NCI-H345 treated with DMSO at 0.1 percent for 48 hours (cell line): ENCODE data around the gene SFXN2.
"Not testable (repeated sequence)": the region's sequence is repeated elsewhere in the genome, so short reads cannot be mapped to it uniquely, and the experiment has no call there.

Source experiments
- DNase-seq: peaks from one replicate; lab custom pipeline; 2025; ENCODE audit not compliant: unreplicated experiment; lab: John Stamatoyannopoulos, UW

The SFXN2 gene

DNA sequence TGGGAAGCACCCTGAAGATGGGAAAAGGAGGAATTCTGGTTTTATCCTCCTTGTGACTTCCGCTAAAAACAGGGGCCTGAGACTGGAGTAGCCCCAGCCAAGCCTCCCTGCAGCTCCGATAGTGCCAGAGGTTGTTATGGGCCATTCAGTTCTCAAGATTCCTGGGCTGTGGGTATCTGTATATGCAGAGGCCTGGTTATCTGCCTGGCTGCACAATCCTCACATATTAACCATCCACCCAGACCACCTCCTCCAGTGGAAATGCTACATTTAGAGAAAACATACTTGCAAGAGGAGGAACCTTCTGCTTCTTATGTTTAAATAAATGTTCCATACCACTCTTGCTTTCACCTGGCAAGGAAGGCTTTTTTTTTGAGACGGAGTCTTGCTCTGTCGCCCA lies 34.8 kb upstream of the SFXN2 start:
- no peak for DNase-seq

DNA sequence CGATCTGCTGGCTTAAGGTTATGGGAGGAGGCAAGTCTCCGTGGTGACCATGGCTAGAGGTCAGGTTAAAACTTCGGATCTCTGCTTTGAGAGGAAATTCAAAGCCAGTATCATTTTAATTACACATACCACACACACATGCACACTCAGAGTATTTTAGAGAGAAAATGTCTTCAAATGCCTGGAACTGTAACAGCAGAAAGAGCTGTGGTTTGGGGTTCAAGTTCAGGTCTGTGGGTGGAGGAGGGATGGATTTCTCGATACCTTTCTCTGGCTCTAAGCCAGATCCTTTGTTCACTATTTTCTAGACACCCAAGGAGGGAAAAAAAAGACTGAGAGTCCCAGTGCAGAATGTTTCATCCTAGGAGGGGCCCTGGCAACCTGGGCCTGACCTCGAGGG lies 32.7 kb upstream of the SFXN2 start:
- DNase-seq = no peak

DNA sequence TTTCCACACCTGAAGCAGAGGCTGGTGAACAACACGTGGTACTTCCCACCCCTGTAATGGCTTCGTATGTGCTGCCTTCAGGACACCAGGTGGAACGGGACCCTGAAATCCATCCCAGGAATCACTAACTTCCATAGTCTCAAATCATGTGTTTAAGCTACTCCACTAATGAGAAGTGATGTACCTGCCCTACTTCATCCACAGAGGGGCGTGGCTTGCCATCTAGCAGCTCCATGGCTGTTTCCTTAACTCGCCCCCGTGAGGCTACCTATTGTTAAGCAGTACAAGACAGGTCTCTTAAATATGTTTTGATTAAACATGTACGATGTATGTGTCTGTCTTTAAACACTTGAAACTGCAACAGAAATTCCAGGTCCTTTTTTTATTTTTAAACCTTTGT lies 32.0 kb upstream of the SFXN2 start:
- no peak for DNase-seq

DNA sequence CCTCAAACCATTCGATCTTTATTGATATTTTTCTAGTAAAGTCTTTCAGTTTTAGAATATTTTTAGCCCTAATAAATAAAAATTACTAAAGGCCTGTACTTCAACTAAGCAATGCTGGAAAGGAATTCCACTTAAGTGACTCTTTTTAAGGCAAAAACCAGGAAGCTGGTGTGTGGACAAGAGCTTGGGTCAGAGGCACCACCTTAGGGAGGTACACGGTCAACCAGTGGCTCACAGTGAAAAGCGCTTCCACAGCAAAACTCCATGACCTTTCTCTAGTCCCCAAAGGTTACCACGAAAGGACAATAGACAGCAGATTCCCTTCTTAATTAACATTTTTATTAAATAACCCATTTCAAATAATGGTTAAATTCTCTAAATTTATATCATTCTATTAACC lies 31.5 kb upstream of the SFXN2 start:
- no peak for DNase-seq

DNA sequence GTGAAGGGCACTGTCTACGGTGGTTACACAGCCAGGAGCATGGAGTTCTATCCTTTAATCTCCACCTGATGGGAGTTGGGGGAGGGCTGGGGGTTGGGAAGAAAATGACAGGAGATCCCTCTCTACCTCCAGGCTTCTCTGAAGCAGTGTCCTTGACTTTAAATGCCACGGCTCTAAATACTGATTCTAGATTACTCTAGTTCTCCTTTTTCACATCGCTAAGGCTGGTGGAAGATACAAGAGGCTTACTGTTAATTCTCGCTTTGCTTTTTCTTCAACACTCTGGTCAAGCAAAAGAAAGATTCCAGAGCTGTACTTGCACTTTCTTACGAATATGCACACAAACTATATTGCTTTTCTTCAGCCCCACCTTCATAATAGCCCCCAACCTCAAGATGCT lies 30.7 kb upstream of the SFXN2 start:
- DNase-seq = no peak

DNA sequence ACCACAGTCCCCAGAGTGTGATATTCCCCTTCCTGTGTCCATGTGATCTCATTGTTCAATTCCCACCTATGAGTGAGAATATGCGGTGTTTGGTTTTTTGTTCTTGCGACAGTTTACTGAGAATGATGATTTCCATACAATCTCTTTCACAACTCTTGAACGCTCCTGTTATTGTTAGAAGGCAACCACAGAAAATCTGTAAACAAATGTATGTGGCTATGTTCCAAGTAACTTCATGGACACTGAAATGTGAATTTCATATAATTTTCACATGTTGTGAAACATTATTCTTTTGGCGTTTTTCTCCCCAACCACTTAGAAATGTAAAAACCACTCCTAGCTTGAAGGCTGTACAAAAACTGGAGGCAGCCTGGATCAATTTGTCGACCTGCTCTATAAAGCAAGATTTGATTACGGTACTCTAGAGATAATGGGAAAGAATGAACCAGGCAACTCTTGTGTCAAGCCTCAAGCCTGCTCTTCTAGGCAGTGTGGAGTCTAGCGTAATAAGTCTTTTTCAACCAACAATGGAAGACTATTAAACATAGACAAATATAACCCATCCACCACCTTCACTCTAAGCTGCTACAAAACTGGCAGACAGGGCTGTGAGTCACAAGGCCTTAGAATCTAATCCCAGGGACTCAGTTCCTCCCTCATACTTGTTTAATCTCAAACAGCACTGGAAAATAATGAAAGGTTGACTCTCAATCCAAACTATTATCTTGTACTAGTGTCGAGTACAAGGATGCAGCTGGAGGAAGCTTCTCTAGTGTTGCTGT lies 23.0 kb upstream of the SFXN2 start:
- DNase-seq = no peak

DNA sequence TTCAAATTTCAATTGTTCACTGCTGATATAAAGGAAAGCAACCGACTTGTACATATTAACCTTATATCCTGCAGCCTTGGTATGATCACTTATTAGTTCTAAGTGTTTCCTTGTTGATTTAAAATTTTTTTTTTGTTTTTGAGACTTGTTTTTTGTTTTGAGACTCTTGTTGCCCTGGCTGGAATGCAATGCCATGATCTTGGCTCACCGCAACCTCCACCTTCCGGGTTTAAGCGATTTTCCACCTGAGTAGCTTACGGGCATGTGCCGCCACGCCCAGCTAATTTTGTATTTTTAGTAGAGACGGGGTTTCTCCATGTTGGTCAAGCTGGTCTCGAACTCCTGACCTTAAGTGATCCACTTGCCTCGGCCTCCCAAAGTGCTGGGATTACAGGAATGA lies 19.0 kb upstream of the SFXN2 start:
- not testable (repeated sequence) for DNase-seq

DNA sequence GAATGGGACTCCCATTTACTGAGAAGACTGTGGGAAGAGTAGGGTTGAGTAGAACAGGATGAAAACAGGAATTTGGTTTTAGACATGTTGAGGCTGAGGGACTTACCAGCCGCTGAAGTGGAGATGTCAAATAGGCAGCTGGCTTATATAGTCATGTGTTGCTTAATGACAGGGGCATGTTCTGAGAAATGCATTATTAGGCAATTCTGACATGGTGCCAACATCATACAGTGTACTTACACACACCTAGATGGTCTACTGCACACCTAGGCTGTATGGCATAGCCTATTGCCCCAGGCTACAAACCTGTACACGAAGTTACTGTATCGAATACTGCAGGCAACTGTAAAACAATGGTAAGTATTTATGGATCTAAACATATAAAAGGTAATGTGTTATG lies 17.7 kb upstream of the SFXN2 start:
- no peak for DNase-seq

DNA sequence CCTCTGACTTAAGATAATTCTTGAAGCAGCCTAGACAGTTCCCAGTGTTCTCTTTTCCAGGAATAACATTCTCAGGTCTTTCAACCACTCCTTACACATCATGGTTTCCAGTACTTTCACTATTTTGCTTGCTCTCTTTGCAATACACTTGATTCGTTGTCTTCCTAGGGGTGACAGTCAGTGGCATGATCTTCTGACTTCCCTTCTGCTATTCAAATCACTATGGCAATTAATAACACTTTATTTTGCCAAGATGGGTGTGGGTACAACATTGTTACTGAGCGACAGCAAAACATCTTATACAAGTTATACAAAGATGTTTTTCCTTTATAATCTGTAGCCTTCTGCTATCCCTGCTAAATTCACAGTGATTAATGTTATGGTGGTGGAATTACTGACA lies 15.5 kb upstream of the SFXN2 start:
- DNase-seq = no peak

DNA sequence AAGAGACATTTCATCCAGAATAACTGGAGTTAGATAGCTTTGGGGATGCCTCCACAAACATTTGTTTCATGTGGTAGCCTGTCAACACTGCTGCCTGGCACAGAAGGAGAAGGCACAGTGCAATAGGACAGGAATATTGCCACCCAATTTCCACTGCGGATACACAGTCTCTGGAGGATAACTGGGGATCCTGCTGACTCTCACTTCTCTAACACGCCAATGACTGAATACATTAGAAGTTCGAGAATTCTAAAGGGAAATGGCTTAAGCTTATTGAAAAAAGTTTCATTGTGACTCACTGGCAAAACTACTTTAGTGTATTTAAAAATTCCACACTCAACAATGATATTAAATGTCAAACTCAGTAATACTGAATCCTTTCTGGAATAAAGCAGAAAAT lies 13.2 kb upstream of the SFXN2 start:
- DNase-seq = no peak

DNA sequence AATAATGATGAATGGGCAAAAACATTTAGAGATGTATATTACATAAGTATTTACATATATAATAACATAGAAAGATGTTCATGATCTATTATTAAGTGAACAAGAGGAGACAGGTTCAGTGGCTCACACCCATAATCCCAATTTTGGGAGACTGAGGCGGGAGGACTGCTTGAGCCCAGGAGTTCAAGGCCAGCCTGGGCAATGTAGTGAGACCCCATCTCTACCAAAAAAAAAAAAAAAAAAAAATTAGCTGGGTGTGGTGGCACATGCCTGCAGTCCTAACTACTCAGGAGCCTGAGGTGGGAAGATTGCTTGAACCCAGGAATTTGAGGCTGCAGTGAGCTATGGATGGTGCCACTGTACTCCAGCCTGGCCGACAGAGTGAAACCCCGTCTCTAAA lies 12.6 kb upstream of the SFXN2 start:
- no peak for DNase-seq

DNA sequence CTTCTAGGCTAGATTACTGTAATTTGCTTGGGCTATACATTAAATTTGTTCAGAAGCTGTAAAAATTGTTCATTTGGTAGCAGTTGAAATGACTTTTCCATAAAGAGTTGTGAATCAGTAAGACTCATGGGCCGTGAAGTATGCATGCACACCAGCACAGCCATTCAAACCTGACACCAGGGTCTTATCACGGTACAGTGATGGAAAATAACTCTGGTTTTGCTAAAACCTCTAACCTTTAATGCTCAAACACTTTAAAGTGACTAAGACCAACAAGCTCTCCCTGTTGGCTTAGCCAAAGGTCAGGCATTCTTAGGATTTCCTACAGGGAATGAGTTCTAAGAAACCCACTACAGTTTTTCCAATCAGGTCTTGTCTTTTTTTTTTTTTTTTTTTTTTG lies 11.7 kb upstream of the SFXN2 start:
- no peak for DNase-seq

DNA sequence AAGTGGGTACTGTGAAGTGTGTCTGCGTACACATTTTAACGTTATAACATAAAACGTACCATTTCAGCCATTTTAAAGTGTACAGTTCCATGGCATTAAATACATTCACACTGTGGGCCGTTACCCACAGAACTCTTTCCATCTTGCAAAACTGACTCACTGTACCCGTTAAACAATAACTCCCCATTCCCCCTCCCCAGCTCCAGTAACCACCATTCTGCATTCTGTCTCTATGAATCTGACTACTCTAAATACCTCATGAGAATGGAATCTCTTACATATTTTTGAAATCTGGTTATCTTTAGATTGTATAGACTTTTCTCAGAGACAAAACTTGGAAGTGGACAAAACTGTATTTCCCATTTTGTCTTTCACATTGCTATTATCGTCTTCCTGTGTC lies 9.5 kb upstream of the SFXN2 start:
- no peak for DNase-seq

DNA sequence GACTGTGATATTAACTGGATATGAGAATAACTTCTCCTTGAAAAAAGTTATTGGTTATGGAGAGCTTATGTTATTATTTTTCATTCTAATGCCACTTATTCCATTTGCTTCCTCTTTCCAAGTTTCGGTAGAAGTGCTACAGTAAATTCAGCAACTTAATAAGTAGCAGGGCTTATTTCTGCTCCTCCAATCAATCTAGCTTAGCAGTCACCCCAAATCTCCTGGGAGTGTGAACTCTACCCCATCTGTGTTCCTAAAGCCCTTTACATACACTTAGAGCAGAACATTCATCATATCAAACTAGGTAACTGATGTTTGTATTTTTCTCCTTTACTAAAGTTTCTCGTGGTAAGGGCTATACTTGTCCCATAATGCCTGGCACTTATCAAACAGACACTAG lies 8.9 kb upstream of the SFXN2 start:
- no peak for DNase-seq

DNA sequence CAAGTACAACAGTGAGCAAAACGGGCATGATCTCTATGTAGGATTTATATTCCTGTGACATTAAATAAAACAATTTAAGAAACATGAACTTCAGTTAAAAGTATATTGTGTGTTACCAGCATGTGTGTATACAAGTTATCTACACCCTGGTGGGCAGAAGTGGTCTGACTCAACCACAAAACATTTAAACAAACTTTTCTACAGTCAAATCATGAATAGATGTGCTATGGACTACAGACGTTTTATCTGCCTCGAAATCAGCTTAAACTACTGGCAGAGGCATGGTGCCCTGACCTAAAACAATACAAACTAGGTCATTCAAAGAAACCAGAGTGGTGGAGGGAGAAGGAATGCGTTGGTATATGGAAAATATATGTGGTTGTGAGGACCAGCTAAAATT lies 3.8 kb upstream of the SFXN2 start:
- no peak for DNase-seq

DNA sequence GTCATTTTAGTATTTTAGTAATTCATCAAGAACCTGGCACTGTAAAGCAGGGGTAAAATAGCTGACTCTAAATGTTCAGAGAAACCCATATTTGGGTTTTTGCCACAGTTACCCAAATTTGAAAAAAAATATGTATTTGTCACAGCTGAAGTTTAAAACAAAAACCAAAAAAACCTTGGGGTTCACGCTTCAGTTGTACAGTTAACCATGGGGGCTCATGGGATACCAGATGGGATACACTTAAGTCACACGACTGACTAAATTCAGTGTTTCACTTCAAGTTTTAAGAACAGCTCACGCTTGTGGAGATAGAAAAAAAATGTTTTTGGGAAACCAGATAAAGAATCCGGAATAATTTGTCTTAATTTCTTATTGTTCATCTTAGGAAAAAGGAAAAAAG lies 2.3 kb upstream of the SFXN2 start:
- DNase-seq = no peak

DNA sequence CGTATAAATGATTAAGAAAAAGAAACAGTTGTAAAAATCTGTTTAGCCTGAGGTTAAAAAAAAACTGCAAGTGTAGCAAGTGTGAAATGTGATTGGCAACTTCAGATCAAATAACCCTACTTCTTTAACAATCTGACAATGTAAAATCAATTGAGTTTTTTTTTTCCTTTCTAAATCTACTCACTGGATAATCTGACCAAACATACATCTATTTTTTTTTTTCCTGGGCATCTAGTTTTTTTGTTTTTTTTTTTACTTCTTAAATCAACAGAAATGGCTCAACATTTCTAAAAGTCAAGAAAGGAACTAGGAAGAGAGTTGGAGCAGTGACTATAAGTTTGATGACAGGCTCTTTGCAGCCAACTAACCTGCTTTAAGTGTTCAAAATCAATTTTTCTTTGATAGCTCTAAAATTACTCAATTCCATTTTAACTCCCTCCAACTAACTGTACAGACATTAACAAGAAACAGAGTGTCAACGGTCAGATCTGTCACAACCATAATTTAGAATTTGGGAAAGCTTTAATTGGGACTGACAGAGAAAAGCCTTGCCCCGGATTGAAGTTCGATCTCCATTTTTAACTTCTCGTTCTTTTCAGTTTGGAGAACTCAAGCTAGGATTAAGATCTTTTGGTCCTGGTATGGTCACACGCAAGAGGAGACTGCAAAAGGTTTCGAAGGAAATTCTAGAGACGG lies 1.4 kb upstream of the SFXN2 start:
- DNase-seq = no peak

DNA sequence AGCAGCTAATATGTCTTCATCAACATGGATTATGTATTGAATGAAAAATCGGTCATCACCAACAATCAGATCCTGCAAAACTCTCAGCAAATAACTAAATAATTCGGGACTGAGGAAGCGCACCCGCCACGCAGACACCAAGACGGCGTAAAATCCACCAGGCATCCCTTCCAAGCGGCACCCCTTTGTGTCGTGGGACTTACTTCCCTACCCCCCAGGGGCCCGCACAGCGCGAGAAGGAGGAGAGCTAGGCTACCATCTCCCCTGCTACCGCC lies 960 bp upstream of the SFXN2 start:
- DNase-seq = no peak

DNA sequence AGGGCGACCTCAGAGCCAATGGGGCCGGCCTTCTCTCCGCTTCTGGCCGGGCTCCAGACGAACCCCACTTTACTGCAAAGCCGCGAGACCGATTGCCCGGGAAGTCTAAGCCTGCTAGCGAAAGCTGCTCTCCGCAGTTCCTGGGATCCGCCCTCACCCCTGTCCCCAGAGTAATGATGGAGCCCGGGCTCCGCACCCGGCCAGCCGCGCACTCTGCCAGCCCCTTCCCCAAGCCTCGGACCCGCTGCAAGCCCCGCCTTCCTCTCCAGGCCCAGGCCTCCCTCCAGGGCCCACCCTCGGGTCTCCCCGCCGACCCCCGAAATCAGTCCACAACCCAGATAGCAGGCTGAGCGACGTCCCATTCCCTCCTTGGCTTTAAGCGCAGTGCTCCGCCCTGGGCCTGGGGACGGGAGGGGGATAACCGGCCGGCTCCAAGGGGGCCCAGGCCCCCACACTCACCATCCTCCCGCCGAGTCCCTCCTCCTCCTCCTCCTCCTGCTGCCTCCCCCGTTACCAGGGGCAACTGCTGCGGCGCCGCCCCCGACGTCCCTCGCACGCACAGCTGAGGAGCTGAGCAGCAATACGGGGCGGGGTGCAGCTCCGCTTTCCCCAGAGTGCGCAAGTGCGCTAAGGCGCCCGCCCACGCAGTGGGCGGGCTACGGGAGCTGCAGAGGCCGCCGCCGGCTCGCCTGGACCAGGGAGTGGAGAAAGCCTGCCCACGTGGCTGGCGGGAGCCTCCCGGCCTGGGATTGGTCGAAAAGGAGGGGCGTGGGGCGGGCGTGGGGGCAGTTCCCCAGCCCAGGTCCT lies 419 bp upstream of the SFXN2 start, which contains the start of gene ARL3:
Gene ARL3 (minus strand): TSS at position 584 of the 807 bp plus-strand sequence. CDS start 122 bp downstream, at position 462.
- peak; percentile 87 for DNase-seq

DNA sequence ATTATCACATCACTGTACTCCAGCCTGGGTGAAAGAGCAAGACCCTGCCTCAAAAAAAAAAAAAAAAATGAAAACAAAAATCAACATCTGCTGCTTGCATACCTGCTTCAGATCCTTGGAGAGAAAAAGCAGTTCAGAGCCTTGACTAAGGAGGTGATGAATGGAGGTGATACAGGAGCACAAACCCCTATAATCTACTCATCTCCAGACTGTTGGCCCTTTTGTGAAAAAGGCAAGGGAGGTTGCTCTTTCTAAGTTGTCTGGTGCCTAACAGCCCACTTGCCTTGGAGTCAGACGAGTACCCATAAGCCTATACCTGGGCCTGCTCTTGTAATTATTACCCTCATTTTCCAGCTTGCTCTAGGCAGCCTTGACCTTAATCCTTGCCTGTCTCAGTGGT lies 1.4 kb downstream of the SFXN2 start:
- no peak for DNase-seq

DNA sequence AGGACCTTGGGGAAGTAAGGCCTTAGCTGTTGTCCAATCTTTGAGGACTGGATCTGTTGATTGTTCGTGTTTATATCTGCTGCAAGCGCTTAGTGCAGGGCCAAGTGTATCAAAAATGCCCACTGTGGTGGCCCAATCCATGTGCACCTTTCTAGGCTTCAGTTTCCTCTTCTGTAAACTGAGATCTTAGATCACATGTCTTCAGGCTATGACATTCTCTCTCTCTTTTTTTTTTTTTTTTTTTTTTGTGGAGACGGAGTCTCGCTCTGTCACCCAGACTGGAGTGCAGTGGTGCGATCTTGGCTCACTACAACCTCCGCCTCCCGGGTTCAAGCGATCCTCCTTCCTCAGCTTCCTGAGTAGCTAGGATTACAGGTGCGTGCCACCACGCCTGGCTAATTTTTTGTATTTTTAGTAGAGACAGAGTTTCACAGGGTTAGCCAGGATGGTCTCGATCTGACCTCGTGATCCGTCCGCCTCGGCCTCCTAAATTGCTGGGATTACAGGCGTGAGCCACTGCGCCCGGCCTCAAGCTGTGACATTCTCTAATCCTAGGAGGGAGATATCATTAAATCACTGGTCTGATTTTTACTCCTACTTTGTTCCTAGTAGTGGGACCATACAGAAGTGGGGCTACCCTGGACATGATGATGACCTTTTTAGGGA lies 2.6 kb downstream of the SFXN2 start:
- DNase-seq = not testable (repeated sequence)

DNA sequence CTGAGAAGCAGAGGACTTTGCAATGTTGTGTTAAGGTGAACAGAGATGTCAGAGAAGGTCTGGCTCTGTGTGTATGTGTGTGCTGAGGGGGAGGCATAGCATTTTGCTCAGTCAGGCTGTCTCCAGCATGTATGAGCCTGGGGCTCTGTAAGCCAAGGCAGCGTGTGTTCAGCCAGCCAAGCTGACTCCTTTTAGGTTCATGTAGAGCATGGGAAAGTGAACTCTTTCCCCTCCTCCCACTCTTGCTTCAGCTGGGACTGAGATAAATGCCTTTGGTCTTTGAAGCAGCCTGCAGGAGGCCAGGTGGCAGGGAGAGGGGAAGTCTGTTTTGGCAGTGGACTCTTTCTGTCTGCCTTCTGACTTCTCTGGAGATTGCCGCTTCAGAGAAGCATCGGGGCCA lies 3.8 kb downstream of the SFXN2 start:
- no peak for DNase-seq
